Uterus (tissue), 2 donors: ENCODE results near the gene SCFD2.

Experiments used
- CTCF ChIP-seq, 4 experiments: fragments of 200-600 bp in 2 of 4; fragments of 450-650 bp in 2 of 4; sonication (generic) in 2 of 4; IDR thresholded peaks; one replicate each; pipeline ENCODE4 v1.5.1; 2016 to 2019; ENCODE audit warnings: antibody characterized with exemption in 4 of 4, mild to moderate bottlenecking in 2 of 4, moderate library complexity in 1 of 4
- POLR2A ChIP-seq, 2 donors: fragments of 450-650 bp; IDR thresholded peaks; one replicate each; pipeline ENCODE4 v1.6.1; 2016; ENCODE audit warnings: antibody characterized with exemption in 2 of 2, mild to moderate bottlenecking in 1 of 2, moderate library complexity in 1 of 2

- TF ChIP-seq CTCF (IDR thresholded peaks at IDR 0.05) (no peak), POLR2A (IDR thresholded peaks at IDR 0.05) (no peak)
Measured at GRCh38 chr4:52852041-52852440, 513.8 kb downstream of the SCFD2 start.
